NCI-H2196 (cell line): ENCODE data around the gene BLCAP.
"Not testable (repeated sequence)": the region's sequence is repeated elsewhere in the genome, so short reads cannot be mapped to it uniquely, and the experiment has no call there.

ENCODE experiments used
- DNase-seq: peaks from one replicate; lab custom pipeline; 2025; ENCODE audit not compliant: unreplicated experiment; lab: John Stamatoyannopoulos, UW

The BLCAP gene

DNA sequence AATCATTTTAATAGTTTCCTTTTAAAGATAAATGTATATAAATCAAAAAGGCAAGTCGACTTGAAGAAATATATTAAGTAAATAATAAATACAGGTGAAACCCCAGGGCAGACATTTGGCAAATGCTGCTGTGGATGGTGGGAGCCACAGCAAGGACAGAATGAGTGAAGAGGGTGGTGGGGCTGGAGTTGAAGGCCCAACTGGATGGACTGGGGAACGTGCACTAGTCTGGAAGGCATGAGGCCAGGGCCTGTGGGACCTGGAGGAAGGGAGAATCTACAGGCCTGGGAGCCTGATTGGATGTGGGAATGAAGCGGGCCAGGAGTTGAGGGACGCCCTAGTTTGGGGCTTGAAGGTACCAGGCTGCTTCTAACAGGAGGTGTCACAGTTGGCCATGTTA, 30.6 kb upstream of the BLCAP start:
- DNase-seq, result no peak

DNA sequence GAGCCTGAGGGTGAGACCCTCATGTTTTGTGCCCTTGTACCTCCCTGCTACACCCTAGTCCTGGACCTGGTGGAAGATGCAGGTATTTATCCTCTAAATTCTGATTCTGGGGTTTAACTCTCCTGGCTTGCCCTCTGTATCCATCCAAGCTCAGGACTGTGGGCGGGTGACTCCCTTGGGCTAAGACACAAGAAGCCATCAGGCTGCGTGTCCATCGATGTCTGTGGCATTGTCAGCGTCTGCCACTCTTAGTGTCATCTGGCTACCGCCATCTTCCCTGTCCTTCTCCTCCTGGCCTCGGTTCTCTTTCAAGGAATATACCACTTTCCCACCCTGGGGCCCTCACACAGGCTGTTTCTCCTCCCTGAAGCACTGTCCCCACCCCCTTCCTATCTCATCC, 28.9 kb upstream of the BLCAP start:
- DNase-seq, result no peak

DNA sequence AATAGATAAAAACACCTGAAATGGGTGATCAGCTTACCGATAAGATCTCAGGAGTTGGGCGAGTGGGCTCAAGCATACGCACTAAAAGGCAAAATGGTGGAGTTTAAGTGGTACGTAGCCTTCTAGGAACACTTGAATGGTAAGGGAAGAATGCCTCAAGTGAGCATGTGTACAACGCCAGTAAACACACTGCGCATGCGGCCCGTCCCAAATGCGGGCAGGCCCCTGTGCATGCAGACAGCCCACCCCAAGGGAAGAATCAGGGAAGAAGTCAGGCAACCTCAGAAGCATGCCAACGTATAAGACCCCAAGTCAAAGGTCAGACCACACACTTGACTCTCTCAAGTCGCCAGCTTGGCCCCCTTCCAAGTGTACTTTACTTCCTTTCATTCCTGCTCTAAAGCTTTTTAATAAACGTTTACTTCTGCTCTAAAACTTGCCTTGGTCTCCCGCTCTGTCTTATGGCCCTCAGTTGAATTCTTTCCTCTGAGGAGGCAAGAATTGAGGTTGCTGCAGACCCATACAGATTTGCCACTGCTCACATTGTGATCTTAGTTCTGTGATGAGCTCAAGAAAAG, 27.1 kb upstream of the BLCAP start:
- not testable (repeated sequence) for DNase-seq

DNA sequence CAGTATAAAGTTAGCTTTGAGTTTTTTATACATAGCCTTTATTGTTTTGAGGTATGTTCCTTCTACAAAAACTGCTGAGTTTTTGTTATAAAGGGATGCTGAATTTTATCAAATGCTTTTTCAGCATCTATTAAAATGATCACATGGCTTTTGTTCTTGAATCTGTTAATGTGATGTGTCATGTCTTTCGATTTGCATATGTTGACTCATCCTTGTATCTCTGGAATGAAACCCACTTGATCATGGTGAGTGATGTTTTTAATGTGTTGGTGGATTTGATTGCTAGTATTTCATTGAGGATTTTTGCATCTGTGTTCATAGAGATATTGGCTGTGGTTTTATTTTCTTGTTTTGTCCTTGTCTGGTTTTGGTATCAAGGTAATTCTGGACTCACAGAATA, 24.7 kb upstream of the BLCAP start:
- DNase-seq, result no peak

DNA sequence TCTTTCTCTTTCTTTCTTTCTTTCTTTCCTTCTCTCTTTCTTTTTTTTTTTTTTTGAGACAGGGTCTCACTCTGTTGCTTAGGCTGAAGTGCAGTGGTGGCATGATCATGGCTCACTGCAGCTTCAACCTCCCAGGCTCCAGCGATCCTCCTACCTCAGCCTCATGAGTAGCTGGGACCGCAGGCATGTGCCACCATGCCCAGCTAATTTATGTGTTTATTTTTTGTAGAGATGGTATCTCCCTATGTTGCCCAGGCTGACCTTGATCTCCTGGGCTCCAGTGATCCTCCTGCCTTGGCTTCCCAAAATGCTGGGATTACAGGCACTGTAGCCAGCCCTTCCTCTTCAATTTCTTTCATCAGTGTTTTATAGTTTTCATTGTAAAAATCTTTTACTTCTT, 24.0 kb upstream of the BLCAP start:
- DNase-seq, result not testable (repeated sequence)

DNA sequence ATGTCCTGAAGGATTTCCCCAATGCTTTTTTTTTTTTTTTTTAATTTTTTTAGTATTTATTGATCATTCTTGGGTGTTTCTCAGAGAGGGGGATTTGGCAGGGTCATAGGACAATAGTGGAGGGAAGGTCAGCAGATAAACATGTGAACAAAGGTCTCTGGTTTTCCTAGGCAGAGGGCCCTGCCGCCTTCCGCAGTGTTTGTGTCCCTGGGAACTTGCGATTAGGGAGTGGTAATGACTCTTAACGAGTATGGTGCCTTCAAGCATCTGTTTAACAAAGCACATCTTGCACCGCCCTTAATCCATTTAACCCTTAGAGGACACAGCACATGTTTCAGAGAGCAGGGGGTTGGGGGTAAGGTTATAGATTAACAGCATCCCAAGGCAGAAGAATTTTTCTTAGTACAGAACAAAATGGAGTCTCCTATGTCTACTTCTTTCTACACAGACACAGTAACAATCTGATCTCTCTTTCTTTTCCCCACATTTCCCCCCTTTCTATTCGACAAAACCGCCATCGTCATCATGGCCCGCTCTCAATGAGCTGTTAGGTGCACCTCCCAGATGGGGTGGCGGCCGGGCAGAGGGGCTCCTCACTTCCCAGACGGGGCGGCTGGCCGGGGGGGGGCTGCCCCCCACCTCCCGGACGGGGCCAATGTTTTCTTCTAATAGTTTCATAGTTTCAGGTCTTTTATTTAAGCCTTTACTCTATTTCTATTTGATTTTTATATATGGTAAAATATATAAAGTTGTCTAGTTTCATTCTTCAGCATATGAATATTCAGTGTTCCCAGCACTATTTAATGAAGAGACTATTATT, 22.6 kb upstream of the BLCAP start:
- not testable (repeated sequence) for DNase-seq

DNA sequence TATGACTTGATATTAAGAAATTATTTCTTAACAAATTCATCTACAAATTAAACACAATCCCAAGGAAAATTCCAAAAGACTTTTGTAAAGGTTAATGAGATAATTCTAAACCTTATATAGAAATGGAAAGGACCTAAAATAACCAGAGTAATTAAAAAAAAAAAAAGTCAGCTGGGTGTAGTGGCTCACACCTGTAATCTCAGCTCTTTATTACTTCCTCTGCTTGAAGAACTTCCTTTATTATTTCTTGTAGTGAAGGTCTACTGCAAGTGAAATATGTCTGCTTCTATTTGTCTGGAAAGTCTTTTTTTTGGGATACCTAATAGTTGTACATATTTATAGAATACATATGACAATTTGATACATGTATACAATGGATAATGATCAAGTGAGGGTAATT, 20.2 kb upstream of the BLCAP start:
- DNase-seq, result no peak

DNA sequence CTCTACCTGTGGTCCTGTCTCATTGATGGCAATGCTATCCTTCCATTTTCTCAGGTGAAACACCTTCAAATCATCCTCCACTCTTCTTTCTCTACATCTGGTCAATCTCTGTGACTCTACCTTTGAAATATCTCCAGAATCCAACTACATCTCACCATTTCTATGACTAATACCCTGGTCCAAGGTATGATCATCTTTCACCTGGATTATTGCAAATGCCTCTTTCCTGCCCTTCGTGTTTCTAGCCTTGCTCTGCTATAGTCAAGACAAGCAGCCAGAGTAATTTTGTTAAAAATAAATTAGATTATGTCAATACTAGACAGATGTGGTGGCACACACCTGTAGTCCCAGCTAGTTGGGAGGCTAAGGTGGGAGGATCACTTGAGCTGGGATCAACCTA, 17.8 kb upstream of the BLCAP start:
- DNase-seq, result no peak

DNA sequence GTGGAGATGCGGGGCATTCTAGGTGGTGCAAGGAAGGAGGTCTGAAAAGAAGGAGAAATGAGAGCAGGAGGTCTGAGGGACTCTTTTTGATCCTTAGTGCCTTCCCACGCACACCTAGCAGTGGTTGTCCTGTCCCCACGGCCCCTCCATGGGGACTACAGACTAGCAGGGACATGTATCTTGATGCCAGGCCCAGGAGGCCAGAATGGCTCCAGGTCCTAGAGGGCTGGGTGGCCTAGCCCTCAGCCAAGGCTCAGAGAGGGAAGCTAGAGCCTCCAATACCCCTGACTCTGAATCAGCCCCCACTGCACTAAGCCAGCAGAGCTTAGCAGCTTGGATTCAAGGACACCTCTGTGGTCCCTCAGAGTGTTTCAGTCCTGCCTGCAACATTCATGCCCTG, 16.7 kb upstream of the BLCAP start:
- DNase-seq, result no peak

DNA sequence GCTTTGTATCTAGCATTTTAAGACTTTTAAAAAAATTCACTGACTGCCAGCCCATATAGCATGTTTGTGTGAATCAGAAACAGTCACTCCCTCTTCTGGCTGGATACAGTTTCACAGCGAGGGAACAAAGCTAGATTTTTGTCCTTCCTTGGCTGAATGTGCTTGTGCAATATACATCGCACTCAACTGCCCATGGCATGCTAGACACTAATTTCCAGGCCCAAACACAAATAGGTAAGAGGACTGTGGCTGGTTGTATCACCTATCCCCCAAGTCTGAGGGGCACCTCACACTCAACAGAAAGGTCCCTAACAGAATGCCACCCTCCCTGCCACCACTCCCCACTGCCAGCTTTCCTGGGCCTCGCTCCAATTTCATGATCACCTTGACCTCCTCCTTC, 16.2 kb upstream of the BLCAP start:
- no peak for DNase-seq

DNA sequence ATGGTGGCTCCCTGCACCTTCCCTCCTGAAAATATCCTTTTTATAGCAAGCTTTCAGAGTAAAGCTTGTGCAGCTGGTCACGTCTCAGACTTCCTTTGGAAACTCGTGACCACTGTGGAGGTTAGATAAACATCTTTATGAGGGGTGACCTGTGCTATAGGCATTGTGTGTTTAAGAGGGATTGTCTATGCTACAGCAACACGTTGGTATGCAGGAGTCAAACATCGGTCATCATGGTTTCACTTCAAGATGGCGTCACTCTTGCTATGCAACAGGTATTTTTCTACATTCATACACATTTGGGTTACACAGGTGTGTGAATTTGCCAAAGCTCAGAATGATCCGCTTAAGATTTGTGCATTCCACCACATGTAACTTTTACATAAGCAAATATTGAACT, 14.6 kb upstream of the BLCAP start:
- DNase-seq, result no peak

DNA sequence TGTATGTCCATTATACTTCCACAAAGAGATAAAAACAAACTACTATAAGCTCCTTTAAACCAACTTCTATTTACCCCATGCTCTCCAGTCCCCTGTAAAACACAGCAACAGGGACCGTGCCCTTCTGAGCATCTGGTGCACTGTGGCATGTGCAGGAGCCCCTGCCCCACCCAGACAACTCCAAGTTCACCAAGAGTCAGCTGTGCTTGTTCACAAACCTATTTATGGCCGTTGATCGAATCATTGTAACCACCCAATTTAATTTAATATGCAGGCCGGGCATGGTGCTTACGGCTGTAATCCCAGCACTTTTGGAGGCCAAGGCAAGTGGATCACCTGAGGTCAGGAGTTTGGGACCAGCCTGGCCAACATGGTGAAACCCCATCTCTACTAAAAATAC, 13.7 kb upstream of the BLCAP start:
- DNase-seq, result no peak

DNA sequence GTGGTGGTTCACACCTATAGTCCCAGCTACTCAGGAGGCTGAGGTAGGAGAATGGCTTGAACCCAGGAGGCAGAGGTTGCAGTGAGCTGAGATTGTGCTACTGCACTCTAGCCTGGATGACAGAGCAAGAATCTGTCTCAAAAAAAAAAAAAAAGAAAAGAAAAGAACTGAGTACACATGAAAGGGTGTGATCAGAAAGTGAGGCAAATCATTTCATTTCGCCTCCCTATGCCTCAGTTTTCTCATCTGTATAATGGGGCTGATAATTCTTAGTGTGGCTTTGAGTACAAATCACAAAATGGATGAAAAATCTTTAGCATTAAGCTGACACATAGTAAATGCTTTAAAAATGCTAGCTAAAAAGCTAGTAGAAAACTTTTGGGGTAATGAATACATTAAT, 13.2 kb upstream of the BLCAP start:
- DNase-seq, result not testable (repeated sequence)

DNA sequence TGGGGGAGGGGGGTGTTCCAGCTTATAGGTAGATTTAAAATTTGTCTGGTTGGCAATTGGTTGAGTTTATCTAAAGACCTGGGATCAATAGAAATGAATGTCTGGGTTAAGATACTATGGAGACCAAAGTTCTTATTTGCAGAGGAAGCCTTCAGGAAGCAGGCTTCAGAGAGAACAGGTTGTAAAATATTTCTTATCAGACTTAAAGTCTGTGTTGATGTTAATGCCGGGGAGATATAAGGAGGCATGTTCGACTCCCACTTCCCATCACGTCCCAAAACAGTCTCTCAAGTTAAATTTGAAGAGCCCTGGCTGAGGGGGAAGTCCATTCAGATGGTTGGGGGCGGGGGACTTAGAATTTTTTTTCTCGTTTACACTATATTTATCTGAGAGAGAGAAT, 12.3 kb upstream of the BLCAP start:
- no peak for DNase-seq

DNA sequence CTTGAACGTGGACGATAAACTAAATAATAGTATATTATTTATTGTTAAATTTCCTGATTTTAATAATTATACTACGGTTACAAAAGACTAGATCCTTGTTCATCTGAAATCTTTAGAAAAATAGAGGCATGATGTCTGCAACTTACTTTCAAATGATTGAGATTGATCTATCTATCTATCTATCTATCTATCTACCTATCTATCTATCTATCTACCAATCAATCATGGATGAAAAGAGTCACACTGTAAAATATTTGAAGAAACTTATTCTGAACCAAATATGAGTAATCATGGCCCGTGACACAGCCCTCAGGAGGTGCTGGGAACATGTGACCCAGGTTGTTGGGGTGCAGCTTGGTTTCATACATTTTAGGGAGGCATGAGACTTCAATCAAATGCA, 11.7 kb upstream of the BLCAP start:
- no peak for DNase-seq

DNA sequence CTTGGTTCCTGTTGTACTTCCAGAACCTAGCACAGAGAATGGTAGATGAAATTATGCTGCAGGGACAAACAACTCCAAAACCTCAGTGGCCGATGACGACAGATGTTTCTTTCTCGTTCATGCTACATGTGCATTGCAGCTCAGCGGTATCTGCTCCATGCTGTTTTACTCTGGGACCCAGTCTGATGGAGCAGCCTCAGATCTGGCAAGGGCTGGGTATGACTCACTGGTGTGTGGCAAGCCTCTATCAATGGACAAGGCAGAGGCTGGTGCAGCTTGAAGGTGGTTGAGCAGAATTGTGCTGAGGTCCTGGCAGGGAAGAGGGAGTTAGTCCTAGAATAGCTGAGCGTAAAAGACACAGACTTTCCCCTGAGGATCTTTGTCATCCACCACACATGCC, 10.3 kb upstream of the BLCAP start:
- no peak for DNase-seq

DNA sequence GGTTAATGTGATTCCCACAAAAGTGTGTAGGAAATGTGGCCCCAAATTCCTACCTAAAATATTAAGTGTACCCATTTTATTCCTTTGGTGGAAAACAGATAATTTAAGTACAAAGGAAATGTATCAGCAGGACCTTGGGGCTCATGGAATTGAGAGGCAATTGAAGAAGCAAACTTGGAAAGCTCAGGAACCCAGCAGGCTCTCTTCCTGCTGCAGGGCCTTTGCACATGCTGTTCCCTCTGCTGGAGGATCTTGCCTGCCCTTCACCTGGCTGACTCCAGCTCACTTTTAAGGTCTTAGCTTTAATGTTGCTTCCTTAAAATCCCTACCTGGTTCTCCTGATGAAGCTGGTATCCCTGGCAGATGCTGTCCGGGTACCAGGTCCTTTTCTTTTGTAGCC, 9.8 kb upstream of the BLCAP start:
- no peak for DNase-seq

DNA sequence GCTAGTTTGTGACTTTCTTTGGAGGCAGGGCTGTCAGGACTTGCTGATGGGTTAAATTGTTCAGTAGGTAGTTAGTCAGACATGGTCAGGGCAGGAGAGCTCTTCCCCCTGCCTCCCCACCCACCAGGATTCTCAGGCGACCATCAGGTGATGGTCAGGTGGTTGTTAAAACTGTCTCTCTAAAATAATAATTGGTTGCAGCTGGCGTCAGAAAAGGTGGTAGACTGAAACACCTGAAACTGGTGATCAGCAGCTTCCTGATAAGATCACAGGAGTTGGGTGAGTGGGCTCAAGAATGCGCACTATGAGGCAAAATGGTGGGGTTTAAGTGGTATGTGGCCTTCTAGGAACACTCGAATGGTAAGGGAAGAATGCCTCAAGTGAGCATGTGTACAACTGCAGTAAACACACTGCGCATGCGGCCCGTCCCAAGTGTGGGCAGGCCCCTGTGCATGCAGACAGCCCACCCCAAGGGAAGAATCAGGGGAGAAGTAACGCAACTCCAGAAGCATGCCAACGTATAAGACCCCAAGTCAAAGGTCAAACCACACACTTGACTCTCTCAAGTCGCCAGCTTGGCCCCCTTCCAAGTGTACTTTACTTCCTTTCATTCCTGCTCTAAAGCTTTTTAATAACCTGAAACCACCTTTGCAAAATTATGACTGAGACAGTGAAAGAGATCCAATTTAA, 7.9 kb upstream of the BLCAP start:
- no peak for DNase-seq

DNA sequence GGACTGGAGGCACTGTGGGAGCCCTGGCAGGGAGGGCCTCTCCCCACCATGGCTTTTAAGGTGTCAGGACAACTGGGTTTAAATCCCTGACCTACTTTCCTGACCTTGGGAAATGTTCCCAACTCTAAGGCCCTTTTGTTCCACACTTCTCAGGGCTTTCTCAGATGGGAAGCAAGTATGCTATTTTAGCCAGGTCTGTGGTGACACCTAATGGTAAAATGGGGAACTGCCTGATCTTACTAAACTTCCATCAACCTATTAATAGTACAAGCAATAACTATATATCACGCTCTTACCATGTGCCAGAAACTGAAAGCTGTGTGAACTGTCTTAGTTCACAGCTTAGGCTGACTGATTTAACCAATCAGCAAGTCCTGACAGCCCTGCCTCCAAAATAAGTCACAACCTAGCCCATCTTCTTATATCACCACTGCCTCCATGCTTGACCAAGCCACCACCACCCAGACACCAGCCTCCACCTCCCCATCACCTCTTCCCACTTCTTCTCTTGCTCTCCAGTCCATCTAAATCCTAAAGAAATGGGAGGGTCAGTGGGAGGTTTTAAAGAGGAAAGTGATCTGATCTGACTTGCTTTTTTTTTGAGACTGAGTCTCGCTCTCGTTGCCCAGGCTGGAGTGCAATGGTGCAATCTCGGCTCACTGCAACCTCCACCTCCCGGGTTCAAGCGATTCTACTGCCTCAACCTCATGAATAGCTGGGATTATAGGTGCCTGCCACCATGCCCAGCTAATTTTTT, 6.9 kb upstream of the BLCAP start:
- DNase-seq, result peak; percentile 84

DNA sequence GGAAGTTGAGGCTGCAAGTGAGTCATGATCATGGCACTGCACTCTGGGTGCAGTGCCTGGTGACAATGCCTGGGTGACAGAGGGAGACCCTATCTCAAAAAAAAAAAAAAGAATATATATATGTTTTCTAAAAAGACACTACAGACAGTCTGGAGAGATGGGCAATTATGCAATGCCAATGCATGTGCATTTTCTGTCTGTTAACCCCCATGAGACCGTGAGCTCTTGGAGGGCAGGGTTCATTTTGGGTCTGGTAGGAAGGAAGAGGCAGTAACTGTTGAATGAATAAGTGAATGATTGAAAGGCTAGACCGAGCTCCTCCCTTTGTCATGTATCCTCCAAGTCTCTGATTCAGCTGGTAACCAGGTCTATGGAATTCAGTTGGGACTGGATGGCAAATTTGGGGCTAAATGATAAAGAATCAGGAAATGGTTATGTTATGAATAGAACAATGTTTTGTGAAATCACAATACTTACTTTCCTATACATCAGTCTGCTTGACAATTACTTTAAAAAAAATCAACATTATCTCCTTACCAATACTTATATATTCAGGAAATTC, 5.6 kb upstream of the BLCAP start:
- no peak for DNase-seq

DNA sequence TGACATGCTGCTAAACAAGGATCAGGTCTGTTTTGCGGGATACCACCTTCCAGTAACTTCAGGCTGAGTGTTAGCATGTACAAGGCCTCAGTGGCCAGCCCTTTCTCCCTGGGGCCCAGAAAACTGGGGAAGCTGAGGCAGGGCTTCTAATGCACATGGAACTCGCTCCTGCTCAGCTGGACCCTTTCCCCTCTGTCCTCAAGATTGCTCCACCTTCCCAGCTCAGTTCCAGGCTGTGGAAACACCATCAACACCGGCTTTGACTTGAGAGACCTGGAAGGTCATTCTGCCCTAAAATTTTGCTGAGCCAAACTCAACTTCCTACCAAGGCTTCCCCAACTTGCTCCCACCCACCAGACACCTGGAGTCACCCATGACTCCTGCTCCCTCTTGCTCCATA, 4.2 kb upstream of the BLCAP start:
- DNase-seq, result no peak
